PC-3 (cell line): ENCODE measurements around the gene ZNRF1. TPM values are rescaled to one million over a fixed set of nuclear protein-coding genes. Genes with fewer than 3 reads are reported as not detected.
A peak's percentile ranks its signal among the peaks of the same experiment; 100 is the strongest.

Experiments used
- ATAC-seq: fragments of 200-7000 bp; cut with Tn5 transposase; 2 replicates; pipeline ENCODE4 v1.9.1; 2020; ENCODE audit warnings: mild to moderate bottlenecking, moderate library complexity
- BruUV-seq: library from RNA; stranded (reverse); fragments of 400-500 nt; replicated peaks from 2 replicates; lab custom pipeline; 2021; lab: Mats Ljungman, UMichigan
- CTCF ChIA-PET: fragments of 300-600 bp; sonication (Branson Sonifier 250); formaldehyde crosslinking; loops from one replicate; lab custom pipeline; 2022; ENCODE audit warnings: antibody characterized with exemption; lab: Charles Lee
- POLR2A ChIA-PET: fragments of 300-600 bp; sonication (Branson Sonifier 250); formaldehyde crosslinking; loops from one replicate; lab custom pipeline; 2022; ENCODE audit warnings: antibody characterized with exemption; ENCODE audit not compliant: unreplicated experiment; lab: Charles Lee
- DNase-seq: peaks from one replicate; pipeline ENCODE4 v3.0.0-alpha.2; 2015
- H2AFZ ChIP-seq: fragments of 300-600 bp; sonication (generic); 2 replicates; pipeline ENCODE4 v1.6.0; 2016; ENCODE audit warnings: antibody characterized with exemption, low read length
- H3F3A ChIP-seq: fragments of 300-600 bp; sonication (generic); one replicate; pipeline ENCODE4 v1.6.0; 2017; ENCODE audit warnings: antibody characterized with exemption, low read length, control low read depth, mild to moderate bottlenecking; ENCODE audit not compliant: unreplicated experiment
- H3K27ac ChIP-seq: fragments of 300-600 bp; sonication (generic); 2 replicates; pipeline ENCODE4 v1.5.1; 2016; ENCODE audit warnings: mild to moderate bottlenecking, low read length
- H3K27me3 ChIP-seq: fragments of 300-600 bp; sonication (generic); 2 replicates; pipeline ENCODE4 v1.6.1; 2016; ENCODE audit warnings: low read length, mixed read lengths
- H3K36me3 ChIP-seq: fragments of 300-600 bp; sonication (generic); 2 replicates; pipeline ENCODE4 v1.6.1; 2016; ENCODE audit warnings: low read depth, mixed run types, low read length, mixed read lengths
- H3K4me1 ChIP-seq: fragments of 300-600 bp; sonication (generic); 2 replicates; pipeline ENCODE4 v1.5.1; 2016; ENCODE audit warnings: low read length; ENCODE audit not compliant: insufficient read depth
- H3K4me2 ChIP-seq: fragments of 300-600 bp; sonication (generic); 2 replicates; pipeline ENCODE4 v1.6.0; 2016; ENCODE audit warnings: low read length
- H3K4me3 ChIP-seq: fragments of 300-600 bp; sonication (generic); 2 replicates; pipeline ENCODE4 v1.5.1; 2016; ENCODE audit warnings: mild to moderate bottlenecking, low read length, mixed read lengths
- H3K79me2 ChIP-seq: fragments of 300-600 bp; sonication (generic); 2 replicates; pipeline ENCODE4 v1.6.1; 2017; ENCODE audit warnings: low read length, mixed read lengths
- H3K9ac ChIP-seq: fragments of 300-600 bp; sonication (generic); 2 replicates; pipeline ENCODE4 v1.6.0; 2016; ENCODE audit warnings: mild to moderate bottlenecking, low read length
- H3K9me2 ChIP-seq: fragments of 300-600 bp; sonication (generic); replicated peaks from 2 replicates; pipeline ENCODE4 v1.6.1; 2016; ENCODE audit warnings: mixed run types, low read length, mixed read lengths
- H3K9me3 ChIP-seq: fragments of 300-600 bp; sonication (generic); 2 replicates; pipeline ENCODE4 v1.6.1; 2016; ENCODE audit warnings: low read length, mixed read lengths
- H4K20me1 ChIP-seq: fragments of 300-600 bp; sonication (generic); 2 replicates; pipeline ENCODE4 v1.6.1; 2016; ENCODE audit warnings: low read length, mixed read lengths
- CTCF ChIP-seq: fragments of 300-600 bp; sonication (generic); conservative IDR thresholded peaks from 2 replicates; pipeline ENCODE4 v1.5.1; 2017; ENCODE audit warnings: antibody characterized with exemption, low read depth, mild to moderate bottlenecking, low read length
- EZH2 ChIP-seq: fragments of 300-600 bp; sonication (generic); IDR thresholded peaks from one replicate; pipeline ENCODE4 v1.6.1; 2017; ENCODE audit warnings: antibody characterized with exemption, mild to moderate bottlenecking, low read length; ENCODE audit not compliant: unreplicated experiment
- EZH2phosphoT487 ChIP-seq: fragments of 300-600 bp; sonication (generic); IDR thresholded peaks from 2 replicates; pipeline ENCODE4 v1.6.1; 2018; ENCODE audit warnings: mild to moderate bottlenecking, antibody characterized with exemption, low read length, borderline replicate concordance
- intact Hi-C: fragments of 100-400 bp; cut with micrococcal nuclease; formaldehyde crosslinking; loops from 2 replicates; pipeline ENCODE4 v1.9.0; 2023
- total RNA-seq: library from RNA; depleted of rRNA; stranded (reverse); fragments of >200 nt; gene quantifications from 2 replicates; pipeline ENCODE4 v1.2.3, GENCODE V29; 2014

Gene ZNRF1
- total RNA-seq, 1 experiment from 2014 or later, result 60.4 TPM

GRCh38 chr16:75130150-75130771, 131.4 kb downstream of the ZNRF1 start:
- Histone ChIP-seq H2AFZ (no peak overlapping the region), H3K36me3 (no peaks in the 10 kb centered on the region), H3K27ac (no peak overlapping the region), H3K4me1 (no peaks in the 10 kb centered on the region), H3F3A (no peaks in the 10 kb centered on the region), H3K9me2 (no peaks in the 10 kb centered on the region), H4K20me1 (no peaks in the 10 kb centered on the region), H3K9me3 (peaks cover 5% of the 10 kb centered on the region; the same call in 1 of the 2 replicates), H3K9ac (no peak overlapping the region), H3K4me2 (no peak overlapping the region), H3K4me3 (no peak overlapping the region), H3K27me3 (no peaks in the 10 kb centered on the region), H3K79me2 (no peaks in the 10 kb centered on the region)
- ChIA-PET CTCF (no interaction called here), POLR2A (interaction anchor here (0.6 kb wide), 1 partner anchor 13 kb away, joined by 12 read pairs; the partner anchor contains the start of gene LDHD)
- no TSS peak for BruUV-seq
- TF ChIP-seq CTCF, result no peak
- no peak for TF ChIP-seq EZH2
- TF ChIP-seq EZH2phosphoT487, result no peak
- intact Hi-C loops, result no loop called here
- ATAC-seq (peak; percentile 42; the same call in 1 of the 2 replicates), DNase-seq (peak; percentile 13)

- no peaks in the 10 kb centered on the region for H3K27me3 ChIP-seq
- H3K4me1 ChIP-seq, result no peaks in the 10 kb centered on the region
- H2AFZ ChIP-seq, result no peak overlapping the region
- H3K9me2 ChIP-seq, result no peaks in the 10 kb centered on the region
- H3K27ac ChIP-seq, result no peak overlapping the region
- H3K36me3 ChIP-seq, result no peaks in the 10 kb centered on the region
- peaks cover 5% of the 10 kb centered on the region; the same call in 1 of the 2 replicates for H3K9me3 ChIP-seq
- intact Hi-C loops, result no loop called here
- BruUV-seq, result no TSS peak
- CTCF ChIA-PET, result interaction anchor here (0.6 kb wide), 1 partner anchor 217 kb away, joined by 3 read pairs; no protein-coding TSS in a partner anchor
- H3F3A ChIP-seq, result no peaks in the 10 kb centered on the region
- no peak overlapping the region for H3K9ac ChIP-seq
- ATAC-seq (no peak), DNase-seq (no peak)
- no peaks in the 10 kb centered on the region for H4K20me1 ChIP-seq
- no peak overlapping the region for H3K4me2 ChIP-seq
- TF ChIP-seq EZH2 (no peak), CTCF (no peak), EZH2phosphoT487 (no peak)
- H3K4me3 ChIP-seq, result no peak overlapping the region
- POLR2A ChIA-PET, result interaction anchor here (0.7 kb wide), 1 partner anchor 1216 kb away, joined by 6 read pairs; no protein-coding TSS in a partner anchor
- H3K79me2 ChIP-seq, result no peaks in the 10 kb centered on the region
Observed at GRCh38 chr16:75131081-75131480, 132.3 kb downstream of the ZNRF1 start.

- Histone ChIP-seq H4K20me1 (no peaks in the 10 kb centered on the region), H2AFZ (no peak overlapping the region), H3K9me2 (no peaks in the 10 kb centered on the region), H3K79me2 (no peaks in the 10 kb centered on the region), H3K9ac (no peak overlapping the region), H3K4me3 (no peak overlapping the region), H3K27me3 (no peaks in the 10 kb centered on the region), H3K9me3 (no peaks in the 10 kb centered on the region), H3K27ac (no peak overlapping the region), H3K36me3 (no peaks in the 10 kb centered on the region), H3K4me2 (no peak overlapping the region), H3F3A (no peaks in the 10 kb centered on the region), H3K4me1 (no peaks in the 10 kb centered on the region)
- intact Hi-C loops, result no loop called here
- ChIA-PET CTCF (no interaction called here), POLR2A (no interaction called here)
- no peak for DNase-seq
- no peak for TF ChIP-seq EZH2phosphoT487
- TF ChIP-seq EZH2, result no peak
- no peak for TF ChIP-seq CTCF
- BruUV-seq, result no TSS peak
- no peak for ATAC-seq
Observed at GRCh38 chr16:75138233-75138632, 139.4 kb downstream of the ZNRF1 start.
